NK-92 (cell line): ENCODE measurements around the gene OSBP.

Experiments used
- DNase-seq: peaks from one replicate; lab custom pipeline; 2025; ENCODE audit not compliant: unreplicated experiment; lab: John Stamatoyannopoulos, UW

The OSBP gene

GRCh38 chr11:59610289-59610688 lies 5.3 kb downstream of the OSBP start:
- no peak for DNase-seq

GRCh38 chr11:59607703-59608454 lies 7.7 kb downstream of the OSBP start:
- DNase-seq, result no peak

- no peak for DNase-seq
Observed at GRCh38 chr11:59602432-59602831, 13.1 kb downstream of the OSBP start.

GRCh38 chr11:59601788-59602187 lies 13.8 kb downstream of the OSBP start:
- no peak for DNase-seq

- no peak for DNase-seq
Observed at GRCh38 chr11:59600636-59601035, 14.9 kb downstream of the OSBP start.

- no peak for DNase-seq
Observed at GRCh38 chr11:59600234-59600633, 15.3 kb downstream of the OSBP start.

- DNase-seq, result no peak
Observed at GRCh38 chr11:59598961-59599360, 16.6 kb downstream of the OSBP start.

GRCh38 chr11:59584294-59584693 lies 31.3 kb downstream of the OSBP start:
- DNase-seq, result no peak

GRCh38 chr11:59582006-59582405 lies 33.6 kb downstream of the OSBP start:
- no peak for DNase-seq

- DNase-seq, result no peak
Observed at GRCh38 chr11:59578369-59578768, 37.2 kb downstream of the OSBP start.

GRCh38 chr11:59575505-59575904 lies 40.1 kb downstream of the OSBP start:
- no peak for DNase-seq

GRCh38 chr11:59574932-59575502 lies 40.6 kb downstream of the OSBP start:
- no peak for DNase-seq

- no peak for DNase-seq
Observed at GRCh38 chr11:59574467-59574866, 41.1 kb downstream of the OSBP start.

GRCh38 chr11:59573216-59573615 lies 42.4 kb downstream of the OSBP start:
- no peak for DNase-seq

- no peak for DNase-seq
Observed at GRCh38 chr11:59572091-59572490, 43.5 kb downstream of the OSBP start.

GRCh38 chr11:59562292-59562691 lies 53.3 kb downstream of the OSBP start:
- DNase-seq, result no peak

GRCh38 chr11:59560702-59561473 lies 54.7 kb downstream of the OSBP start:
- DNase-seq, result no peak

- DNase-seq, result no peak
Observed at GRCh38 chr11:59560290-59560701, 55.3 kb downstream of the OSBP start.

- DNase-seq, result no peak
Observed at GRCh38 chr11:59559886-59560285, 55.7 kb downstream of the OSBP start.

GRCh38 chr11:59558270-59558643 lies 57.3 kb downstream of the OSBP start:
- no peak for DNase-seq

GRCh38 chr11:59556917-59557348 lies 58.6 kb downstream of the OSBP start:
- no peak for DNase-seq
